Ovary (tissue), 9 donors: ENCODE measurements around the gene ADCK1. TPM values are rescaled to one million over a fixed set of nuclear protein-coding genes. Genes with fewer than 3 reads are reported as not detected.
"Not testable (repeated sequence)": the region's sequence is repeated elsewhere in the genome, so short reads cannot be mapped to it uniquely, and the experiment has no call there.

ENCODE experiments used
- DNase-seq, 5 donors: peaks; one replicate each; pipeline ENCODE4 v3.0.0-alpha.2; 2019 to 2020
- H3K27ac ChIP-seq, 2 donors: fragments of 200-600 bp; one replicate each; pipeline versions ENCODE4 v1.5.1 to v1.8.0; 2019 to 2022
- H3K27me3 ChIP-seq: fragments of 200-600 bp; one replicate; pipeline ENCODE4 v1.8.0; 2022
- H3K36me3 ChIP-seq: fragments of 200-600 bp; sonication (generic); one replicate; pipeline ENCODE4 v1.5.1; 2019
- H3K4me1 ChIP-seq: one replicate; pipeline ENCODE4 v1.8.1; 2013; ENCODE audit warnings: mild to moderate bottlenecking, moderate library complexity; ENCODE audit not compliant: insufficient read depth
- H3K4me3 ChIP-seq: fragments of 200-600 bp; sonication (generic); one replicate; pipeline ENCODE4 v1.5.1; 2017
- H3K9me3 ChIP-seq, 2 donors: fragments of 200-600 bp in 1 of 2; sonication (generic) in 1 of 2; one replicate each; pipeline versions ENCODE4 v1.5.1 to v1.8.1; 2013 to 2019; ENCODE audit warnings: mild to moderate bottlenecking in 1 of 2, moderate library complexity in 1 of 2
- EP300 ChIP-seq: sonication (generic); formaldehyde crosslinking; IDR thresholded peaks from one replicate; pipeline ENCODE4 v1.6.1; 2017; ENCODE audit warnings: antibody characterized with exemption
- POLR2A ChIP-seq: fragments of 450-650 bp; IDR thresholded peaks from one replicate; pipeline ENCODE4 v1.6.1; 2017; ENCODE audit warnings: antibody characterized with exemption, mild to moderate bottlenecking, moderate library complexity
- WGBS, 3 donors: extraction: QIAGEN DNeasy Blood & Tissue Kit in 1 of 3; methylation state at CpG; one replicate each; pipeline versions ENCODE4 v1.1.5 to v1.1.7; 2013 to 2017; 5-methylcytosine and 5-hydroxymethylcytosine counted together
- intact Hi-C, 4 donors: fragments of 100-400 bp; cut with DNase I; formaldehyde crosslinking; loops; one replicate each; pipeline versions ENCODE4 v1.11.0 to v1.15.1; 2022 to 2023
- polyA plus RNA-seq, 2 donors: library from polyadenylated mRNA; stranded (reverse); fragments of 200-250 nt in 1 of 2; fragments of 350-450 nt in 1 of 2; fragmentation: Illumina TruSeq in 1 of 2; extraction: RNeasy Lipid Tissue Mini Kit (QIAGEN cat#74804) in 1 of 2; gene quantifications; one replicate each; pipeline ENCODE4 v1.2.3, GENCODE V29; 2013 to 2014
- total RNA-seq, 7 donors: library from RNA; depleted of rRNA in 2 of 7; stranded (reverse); fragments of >200 nt in 2 of 7; fragmentation: NEBNext Ultra II Directional in 3 of 7; extraction: Animal tissue kit (Norgen Biotek cat#: 25700) in 3 of 7; gene quantifications; one replicate each; pipeline versions ENCODE4 v1.1.0 to v1.2.4, GENCODE V29; 2016 to 2023
- TF ChIP-seq, protein P1 (sequence below), 3 donors: fragments of 450-650 bp in 2 of 3; fragments of 200-600 bp in 1 of 3; IDR thresholded peaks; one replicate each; pipeline versions ENCODE4 v1.5.1 to v1.8.0; 2016 to 2022; ENCODE audit warnings: antibody characterized with exemption in 3 of 3, mild to moderate bottlenecking in 1 of 3
- donor health status: DM: no; HTN: no; CAD: no; lungs with moderate emphysema.
- donor health status: DM: no; HTN: no; CAD: no.
- donor health status: Bipolar disorder and iron deficiency.
- donor health status: DM: yes; HTN: yes; CAD: no.
- donor health status: DM: no; HTN: no; CAD: no.
- donor health status: DM: yes; HTN: yes; CAD: no.

Gene ADCK1
- total and polyA plus RNA-seq, 9 donors, result 1.7 to 7.9 (median 6.8) TPM

GRCh38 chr14:77912754-77913556 lies 113.0 kb downstream of the ADCK1 start:
- DNase-seq, result no peak
- intact Hi-C loops, result no loop called here
- TF ChIP-seq, protein P1, sequence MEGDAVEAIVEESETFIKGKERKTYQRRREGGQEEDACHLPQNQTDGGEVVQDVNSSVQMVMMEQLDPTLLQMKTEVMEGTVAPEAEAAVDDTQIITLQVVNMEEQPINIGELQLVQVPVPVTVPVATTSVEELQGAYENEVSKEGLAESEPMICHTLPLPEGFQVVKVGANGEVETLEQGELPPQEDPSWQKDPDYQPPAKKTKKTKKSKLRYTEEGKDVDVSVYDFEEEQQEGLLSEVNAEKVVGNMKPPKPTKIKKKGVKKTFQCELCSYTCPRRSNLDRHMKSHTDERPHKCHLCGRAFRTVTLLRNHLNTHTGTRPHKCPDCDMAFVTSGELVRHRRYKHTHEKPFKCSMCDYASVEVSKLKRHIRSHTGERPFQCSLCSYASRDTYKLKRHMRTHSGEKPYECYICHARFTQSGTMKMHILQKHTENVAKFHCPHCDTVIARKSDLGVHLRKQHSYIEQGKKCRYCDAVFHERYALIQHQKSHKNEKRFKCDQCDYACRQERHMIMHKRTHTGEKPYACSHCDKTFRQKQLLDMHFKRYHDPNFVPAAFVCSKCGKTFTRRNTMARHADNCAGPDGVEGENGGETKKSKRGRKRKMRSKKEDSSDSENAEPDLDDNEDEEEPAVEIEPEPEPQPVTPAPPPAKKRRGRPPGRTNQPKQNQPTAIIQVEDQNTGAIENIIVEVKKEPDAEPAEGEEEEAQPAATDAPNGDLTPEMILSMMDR (IDR thresholded peaks at IDR 0.05), result no peak
- TF ChIP-seq EP300 (no peak), POLR2A (no peak)

GRCh38 chr14:77914073-77914721 lies 114.3 kb downstream of the ADCK1 start:
- TF ChIP-seq EP300 (no peak), POLR2A (no peak)
- TF ChIP-seq, protein P1 (IDR thresholded peaks at IDR 0.05), result no peak
- H3K4me3 ChIP-seq, result no peak overlapping the region
- WGBS, 3 donors, result 90 to 96% (median 95%) methylated on average over 4 of the region's 4 CpGs

More at GRCh38 chr14:77912754-77913556, 113.0 kb downstream of the ADCK1 start:
- Histone ChIP-seq H3K9me3 (no peaks in the 10 kb centered on the region), H3K36me3 (no peaks in the 10 kb centered on the region), H3K27ac (no peak overlapping the region), H3K4me3 (no peak overlapping the region), H3K27me3 (no peaks in the 10 kb centered on the region), H3K4me1 (no peaks in the 10 kb centered on the region)
- WGBS, 3 donors, result 68 to 77% (median 71%) methylated on average over 10 of the region's 10 CpGs

GRCh38 chr14:77915390-77915789 lies 115.5 kb downstream of the ADCK1 start:
- DNase-seq, H3K4me3 ChIP-seq, H3K27me3 ChIP-seq, H3K9me3 ChIP-seq, H3K27ac ChIP-seq, H3K4me1 ChIP-seq, H3K36me3 ChIP-seq, intact Hi-C loops: not testable (repeated sequence)
- WGBS, 3 donors, result 84 to 96% (median 91%) methylated on average over 2 of the region's 2 CpGs

More at GRCh38 chr14:77914073-77914721, 114.3 kb downstream of the ADCK1 start:
- H3K36me3 ChIP-seq, result no peaks in the 10 kb centered on the region
- intact Hi-C loops, result no loop called here
- no peaks in the 10 kb centered on the region for H3K27me3 ChIP-seq
- DNase-seq, result no peak
- H3K27ac ChIP-seq, result no peak overlapping the region
- no peaks in the 10 kb centered on the region for H3K4me1 ChIP-seq
- no peaks in the 10 kb centered on the region for H3K9me3 ChIP-seq

DNA sequence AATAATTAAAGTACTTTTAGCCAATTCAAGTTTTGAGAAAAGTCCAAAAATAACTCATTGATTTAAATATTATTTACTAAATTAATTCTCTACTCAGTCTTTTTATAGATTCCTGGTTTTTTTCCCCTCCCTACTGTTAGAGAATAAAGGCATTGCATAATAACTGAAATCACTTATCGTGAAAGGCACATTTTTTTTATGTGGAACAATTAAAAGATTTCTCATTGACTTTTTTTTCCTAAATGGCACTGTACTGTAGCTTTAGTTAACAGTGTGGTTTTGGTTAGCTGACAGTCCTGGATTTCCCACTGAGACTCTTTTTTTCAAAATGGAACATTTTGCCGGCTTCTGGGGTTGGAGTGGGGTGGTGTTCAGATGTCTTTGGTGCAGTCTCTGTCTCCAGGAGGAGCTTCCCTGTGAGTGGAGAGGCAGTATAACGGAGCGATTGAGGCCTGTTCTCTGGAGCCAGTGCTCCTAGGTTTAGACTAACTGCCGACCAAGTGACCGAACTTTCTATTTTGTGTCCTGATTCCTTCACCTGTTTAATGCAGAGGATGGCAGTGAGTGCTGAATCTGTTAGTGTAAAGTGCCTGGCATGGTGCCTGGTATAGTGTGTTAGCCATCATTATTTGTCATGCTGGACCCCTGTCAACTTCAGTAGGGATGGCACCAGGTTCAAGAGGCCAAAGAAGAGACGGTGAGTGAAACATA lies 117.7 kb downstream of the ADCK1 start:
- Histone ChIP-seq H3K9me3 (no peaks in the 10 kb centered on the region), H3K27me3 (no peaks in the 10 kb centered on the region), H3K36me3 (no peaks in the 10 kb centered on the region), H3K4me1 (no peaks in the 10 kb centered on the region), H3K27ac (no peak overlapping the region), H3K4me3 (no peak overlapping the region)
- no peak for DNase-seq
- no peak for TF ChIP-seq POLR2A
- TF ChIP-seq, protein P1 (IDR thresholded peaks at IDR 0.05), result no peak
- no peak for TF ChIP-seq EP300
- intact Hi-C loops, result no loop called here
- 83 to 87% (median 84%) methylated on average over 7 of the region's 7 CpGs for WGBS, 3 donors
